Fibroblast of pulmonary artery (primary cell): ENCODE results near the gene TRIP12.

Experiments
- DNase-seq: peaks from one replicate; pipeline ENCODE4 v3.0.0-alpha.2; 2010; ENCODE audit warnings: low read depth
- H3K4me3 ChIP-seq: replicated peaks from 2 replicates; pipeline ENCODE4 v1.5.1; 2011; ENCODE audit warnings: low read depth, mild to moderate bottlenecking, control low read depth, low read length, moderate library complexity
- CTCF ChIP-seq: IDR thresholded peaks from 2 replicates; pipeline ENCODE4 v1.5.1; 2011; ENCODE audit warnings: mild to moderate bottlenecking, control low read depth, low read length, inconsistent platforms; ENCODE audit errors: missing control alignments

TRIP12 gene

GRCh38 chr2:229832510-229832898, 89.3 kb downstream of the TRIP12 start:
- DNase-seq = no peak
- no peak for TF ChIP-seq CTCF
- H3K4me3 ChIP-seq = no peak overlapping the region

- TF ChIP-seq CTCF = no peak
- no peak overlapping the region for H3K4me3 ChIP-seq
- no peak for DNase-seq
These were observed 89.9 kb downstream of the TRIP12 start for GRCh38 chr2:229831805-229832509.

- TF ChIP-seq CTCF = no peak
- DNase-seq = no peak
- no peak overlapping the region for H3K4me3 ChIP-seq
These were observed 96.3 kb downstream of the TRIP12 start for GRCh38 chr2:229825476-229825875.

GRCh38 chr2:229821316-229821715, 100.5 kb downstream of the TRIP12 start:
- no peak for TF ChIP-seq CTCF
- no peak for DNase-seq
- H3K4me3 ChIP-seq = no peak overlapping the region

- no peak overlapping the region for H3K4me3 ChIP-seq
- DNase-seq = no peak
- TF ChIP-seq CTCF = no peak
These were observed 103.6 kb downstream of the TRIP12 start for GRCh38 chr2:229818230-229818629.

GRCh38 chr2:229815858-229816257, 106.0 kb downstream of the TRIP12 start:
- H3K4me3 ChIP-seq = no peak overlapping the region
- DNase-seq = peak; percentile 51
- TF ChIP-seq CTCF = no peak

- no peak for DNase-seq
- H3K4me3 ChIP-seq = no peak overlapping the region
- TF ChIP-seq CTCF = no peak
These were observed 106.5 kb downstream of the TRIP12 start for GRCh38 chr2:229815342-229815741.
